ENCODE measurements around the gene C8G. TPM values are rescaled to one million over a fixed set of nuclear protein-coding genes. Genes with fewer than 3 reads are reported as not detected.

The C8G gene
- total and polyA plus RNA-seq, 2 donors: 1.0 to 1.2 TPM

- WGBS: 95% methylated on average over 13 of the region's 13 CpGs
- DNase-seq (ENCODE audit: extremely low spot score): no peak
- Histone ChIP-seq H3K27ac (ENCODE audit: low read depth) (no peak overlapping the region), H3K4me1 (ENCODE audit: insufficient read depth) (no peaks in the 10 kb centered on the region), H3K36me3 (ENCODE audit: insufficient read depth) (no peaks in the 10 kb centered on the region), H3K4me3 (ENCODE audit: low read depth, low read length) (no peak overlapping the region)
These were observed 18.3 kb upstream of the C8G start for GRCh38 chr9:136926749-136927148.

GRCh38 chr9:136927343-136928271, 17.4 kb upstream of the C8G start:
- H3K4me3 ChIP-seq (ENCODE audit: low read depth, low read length): no peak overlapping the region
- DNase-seq (ENCODE audit: extremely low spot score): no peak
- H3K4me1 ChIP-seq (ENCODE audit: insufficient read depth): no peaks in the 10 kb centered on the region
- no peaks in the 10 kb centered on the region for H3K36me3 ChIP-seq (ENCODE audit: insufficient read depth)
- 76% methylated on average over 23 of the region's 23 CpGs for WGBS
- no peak overlapping the region for H3K27ac ChIP-seq (ENCODE audit: low read depth)

- H3K27ac ChIP-seq (ENCODE audit: low read depth): no peak overlapping the region
- 77% methylated on average over 9 of the region's 9 CpGs for WGBS
- H3K4me1 ChIP-seq (ENCODE audit: insufficient read depth): no peaks in the 10 kb centered on the region
These were observed 16.5 kb upstream of the C8G start for GRCh38 chr9:136928591-136928990.

GRCh38 chr9:136930014-136930413, 15.0 kb upstream of the C8G start:
- WGBS: 93% methylated on average over 4 of the region's 4 CpGs

More at GRCh38 chr9:136928591-136928990, 16.5 kb upstream of the C8G start:
- no peaks in the 10 kb centered on the region for H3K36me3 ChIP-seq (ENCODE audit: insufficient read depth)
- no peak for DNase-seq (ENCODE audit: extremely low spot score)
- no peak overlapping the region for H3K4me3 ChIP-seq (ENCODE audit: low read depth, low read length)

GRCh38 chr9:136931611-136932130, 13.4 kb upstream of the C8G start:
- H3K4me1 ChIP-seq (ENCODE audit: insufficient read depth): no peaks in the 10 kb centered on the region
- H3K36me3 ChIP-seq (ENCODE audit: insufficient read depth): no peaks in the 10 kb centered on the region
- H3K27ac ChIP-seq (ENCODE audit: low read depth): no peak overlapping the region
- WGBS: 100% methylated on average over 2 of the region's 2 CpGs
- DNase-seq (ENCODE audit: extremely low spot score): no peak
- no peak overlapping the region for H3K4me3 ChIP-seq (ENCODE audit: low read depth, low read length)

More at GRCh38 chr9:136930014-136930413, 15.0 kb upstream of the C8G start:
- no peak for DNase-seq (ENCODE audit: extremely low spot score)
- Histone ChIP-seq H3K36me3 (ENCODE audit: insufficient read depth) (no peaks in the 10 kb centered on the region), H3K4me1 (ENCODE audit: insufficient read depth) (no peaks in the 10 kb centered on the region), H3K27ac (ENCODE audit: low read depth) (no peak overlapping the region), H3K4me3 (ENCODE audit: low read depth, low read length) (no peak overlapping the region)

GRCh38 chr9:136934277-136934676, 10.8 kb upstream of the C8G start:
- 89% methylated on average over 3 of the region's 3 CpGs for WGBS
- no peak overlapping the region for H3K27ac ChIP-seq (ENCODE audit: low read depth)
- no peaks in the 10 kb centered on the region for H3K4me1 ChIP-seq (ENCODE audit: insufficient read depth)
- DNase-seq (ENCODE audit: extremely low spot score): no peak
- no peak overlapping the region for H3K4me3 ChIP-seq (ENCODE audit: low read depth, low read length)
- H3K36me3 ChIP-seq (ENCODE audit: insufficient read depth): no peaks in the 10 kb centered on the region

- Histone ChIP-seq H3K4me3 (ENCODE audit: low read depth, low read length) (no peak overlapping the region), H3K36me3 (ENCODE audit: insufficient read depth) (peaks cover 3% of the 10 kb centered on the region), H3K4me1 (ENCODE audit: insufficient read depth) (no peaks in the 10 kb centered on the region), H3K27ac (ENCODE audit: low read depth) (no peak overlapping the region)
- no peak for DNase-seq (ENCODE audit: extremely low spot score)
- 77% methylated on average over 3 of the region's 3 CpGs for WGBS
These were observed 9.4 kb upstream of the C8G start for GRCh38 chr9:136935651-136936050.

- Histone ChIP-seq H3K27ac (ENCODE audit: low read depth) (no peak overlapping the region), H3K4me3 (ENCODE audit: low read depth, low read length) (no peak overlapping the region), H3K4me1 (ENCODE audit: insufficient read depth) (no peaks in the 10 kb centered on the region), H3K36me3 (ENCODE audit: insufficient read depth) (peaks cover 11% of the 10 kb centered on the region)
- 90% methylated on average over 8 of the region's 8 CpGs for WGBS
- no peak for DNase-seq (ENCODE audit: extremely low spot score)
These were observed 8.3 kb upstream of the C8G start for GRCh38 chr9:136936645-136937170.

- Histone ChIP-seq H3K27ac (ENCODE audit: low read depth) (no peak overlapping the region), H3K4me3 (ENCODE audit: low read depth, low read length) (no peak overlapping the region), H3K36me3 (ENCODE audit: insufficient read depth) (peaks cover 15% of the 10 kb centered on the region), H3K4me1 (ENCODE audit: insufficient read depth) (no peaks in the 10 kb centered on the region)
- DNase-seq (ENCODE audit: extremely low spot score): no peak
- WGBS: 89% methylated on average over 15 of the region's 15 CpGs
These were observed 7.6 kb upstream of the C8G start for GRCh38 chr9:136937186-136938001.

GRCh38 chr9:136939431-136939995, 5.5 kb upstream of the C8G start:
- WGBS: 91% methylated on average over 28 of the region's 28 CpGs
- no peak for DNase-seq (ENCODE audit: extremely low spot score)
- H3K36me3 ChIP-seq (ENCODE audit: insufficient read depth): peaks cover 18% of the 10 kb centered on the region
- H3K27ac ChIP-seq (ENCODE audit: low read depth): no peak overlapping the region
- H3K4me1 ChIP-seq (ENCODE audit: insufficient read depth): peaks cover 2% of the 10 kb centered on the region
- H3K4me3 ChIP-seq (ENCODE audit: low read depth, low read length): no peak overlapping the region

GRCh38 chr9:136939996-136940525, 5.0 kb upstream of the C8G start:
- WGBS: 82% methylated on average over 16 of the region's 16 CpGs
- H3K4me3 ChIP-seq (ENCODE audit: low read depth, low read length): no peak overlapping the region
- peaks cover 2% of the 10 kb centered on the region for H3K4me1 ChIP-seq (ENCODE audit: insufficient read depth)
- peaks cover 18% of the 10 kb centered on the region for H3K36me3 ChIP-seq (ENCODE audit: insufficient read depth)
- H3K27ac ChIP-seq (ENCODE audit: low read depth): no peak overlapping the region
- no peak for DNase-seq (ENCODE audit: extremely low spot score)

- 96% methylated on average over 42 of the region's 42 CpGs for WGBS
- Histone ChIP-seq H3K4me1 (ENCODE audit: insufficient read depth) (peaks cover 2% of the 10 kb centered on the region), H3K4me3 (ENCODE audit: low read depth, low read length) (no peak overlapping the region), H3K36me3 (ENCODE audit: insufficient read depth) (peaks cover 18% of the 10 kb centered on the region), H3K27ac (ENCODE audit: low read depth) (no peak overlapping the region)
- DNase-seq (ENCODE audit: extremely low spot score): no peak
These were observed 4.4 kb upstream of the C8G start for GRCh38 chr9:136940526-136941230.
